ENCODE results near the gene POU3F1.
A peak's percentile ranks its signal among the peaks of the same experiment; 100 is the strongest.

The POU3F1 gene

DNA sequence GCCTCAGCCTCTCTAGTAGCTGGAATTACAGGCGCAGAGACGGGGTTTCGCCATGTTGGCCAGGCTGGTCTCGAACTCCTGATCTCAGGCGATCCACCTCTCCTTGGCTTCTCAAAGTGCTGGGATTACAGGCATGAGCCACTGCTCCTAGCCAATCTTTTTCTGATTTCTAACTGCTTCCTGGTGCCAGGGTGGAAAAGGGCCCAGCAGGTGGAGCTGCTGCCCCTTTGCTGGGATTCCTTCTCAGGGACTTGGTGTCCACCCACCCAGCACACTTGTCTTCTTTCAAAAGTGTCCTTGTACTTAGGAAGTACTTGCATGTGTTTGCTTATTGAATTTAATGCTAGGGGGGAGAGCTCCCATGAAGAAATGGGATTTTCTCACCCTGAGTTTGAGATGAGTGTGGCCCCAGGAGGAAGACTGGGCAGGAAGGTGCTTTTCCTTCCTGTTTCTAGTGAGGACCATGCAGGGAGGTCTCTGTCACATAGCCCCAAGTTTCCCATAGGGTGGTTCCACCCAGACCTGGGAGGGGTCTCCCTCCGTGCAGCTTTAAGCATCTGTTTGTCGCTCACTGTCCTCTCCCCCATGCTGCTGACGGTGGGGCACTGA, 19.9 kb downstream of the POU3F1 start:
- FAIRE-seq, result peak; percentile 44

DNA sequence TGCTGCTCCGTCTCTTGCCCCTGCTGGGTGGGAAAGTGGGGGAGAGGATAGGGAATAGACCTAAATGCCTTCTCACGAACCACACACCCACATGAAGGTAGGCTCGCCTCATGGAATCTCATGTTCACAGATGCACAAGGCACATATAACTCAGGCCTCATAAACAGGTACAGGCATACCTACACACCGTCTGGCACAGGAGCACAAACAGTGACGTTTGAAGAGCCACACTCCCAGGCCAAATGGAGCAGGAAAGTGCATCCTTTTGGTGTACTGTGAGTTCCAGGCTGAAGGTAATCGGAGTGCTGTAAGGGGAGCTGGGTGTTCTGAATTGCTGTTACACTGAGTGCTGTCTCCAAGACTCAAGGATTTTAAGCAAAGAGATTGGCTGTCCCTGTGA, 20.9 kb downstream of the POU3F1 start:
- no peak for FAIRE-seq

DNA sequence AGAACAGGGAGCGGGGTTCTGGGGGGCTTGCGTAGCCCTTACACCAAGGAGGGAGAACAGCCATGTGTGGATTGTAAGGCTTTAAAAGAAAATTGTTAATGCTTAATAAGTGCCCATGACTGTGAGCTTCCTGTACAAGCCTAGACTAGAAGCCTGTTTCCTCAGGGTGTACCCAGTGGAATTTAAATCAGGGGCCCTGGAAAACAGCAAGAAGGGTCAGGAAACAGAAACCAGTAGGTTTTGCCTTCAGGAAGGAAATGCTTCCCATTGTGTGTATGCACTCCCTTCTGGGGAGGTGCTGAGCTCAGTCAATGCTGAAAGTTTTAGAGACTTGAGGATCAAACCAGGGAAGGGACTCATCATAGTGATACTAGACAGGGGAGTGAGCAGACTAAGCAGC, 21.4 kb downstream of the POU3F1 start:
- FAIRE-seq, result no peak

DNA sequence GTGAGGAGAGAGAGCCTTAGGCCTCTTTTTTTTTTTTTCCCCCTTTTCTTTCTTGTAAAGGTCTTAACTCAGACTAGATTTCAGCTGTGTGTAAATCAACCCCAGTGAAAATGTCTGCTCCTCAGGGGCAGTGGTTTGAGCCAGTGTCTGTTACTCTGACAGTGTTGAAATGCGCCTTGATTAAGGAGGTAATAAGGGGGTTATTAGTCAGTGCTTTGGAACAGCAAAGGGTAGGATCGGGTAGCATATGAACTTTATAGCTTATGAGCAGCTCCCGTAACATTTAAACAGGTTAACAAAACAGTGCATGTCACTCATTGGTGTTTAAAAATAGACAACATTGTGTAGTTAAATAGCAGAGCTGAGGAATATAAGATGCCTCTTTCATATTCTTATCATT, 23.8 kb downstream of the POU3F1 start:
- FAIRE-seq, result no peak

DNA sequence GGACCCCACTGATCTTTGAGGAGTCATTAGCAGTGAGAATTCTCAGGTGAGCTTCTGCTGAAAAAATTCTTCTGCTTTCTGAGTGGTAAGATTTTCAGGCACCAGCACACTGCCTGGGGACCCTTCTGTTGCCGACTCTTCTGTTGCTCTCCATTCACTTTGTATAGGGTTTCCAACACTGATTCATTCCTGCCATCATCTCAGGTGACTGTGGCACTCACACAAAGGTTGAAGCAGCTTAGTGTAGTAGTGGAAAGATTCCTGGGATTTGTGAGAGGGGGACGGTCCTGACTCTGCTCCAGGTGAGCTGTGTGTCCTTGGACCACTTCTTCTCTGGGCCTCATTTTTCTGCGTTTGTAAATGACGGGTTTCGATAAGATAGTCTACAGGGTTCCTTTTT, 24.6 kb downstream of the POU3F1 start:
- FAIRE-seq, result no peak

DNA sequence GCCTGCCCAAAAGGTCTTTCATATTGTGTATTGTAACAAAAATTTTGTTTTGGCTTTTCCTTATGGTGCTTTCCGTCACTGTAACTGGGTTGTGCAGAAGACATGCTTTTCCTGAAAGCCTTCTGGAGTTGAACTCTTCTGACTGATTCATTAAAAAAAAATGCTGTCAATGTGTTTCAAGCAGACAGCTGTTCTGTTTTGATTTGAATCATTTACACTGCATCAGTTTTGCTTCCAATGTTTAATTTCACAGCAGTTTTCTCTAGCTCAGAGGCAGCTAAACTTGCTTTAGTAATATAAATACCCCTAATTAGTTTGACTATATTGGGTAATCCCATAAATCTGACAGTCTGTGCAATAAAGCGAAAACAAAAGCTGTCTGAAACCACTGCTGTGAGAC, 26.2 kb downstream of the POU3F1 start:
- no peak for FAIRE-seq

DNA sequence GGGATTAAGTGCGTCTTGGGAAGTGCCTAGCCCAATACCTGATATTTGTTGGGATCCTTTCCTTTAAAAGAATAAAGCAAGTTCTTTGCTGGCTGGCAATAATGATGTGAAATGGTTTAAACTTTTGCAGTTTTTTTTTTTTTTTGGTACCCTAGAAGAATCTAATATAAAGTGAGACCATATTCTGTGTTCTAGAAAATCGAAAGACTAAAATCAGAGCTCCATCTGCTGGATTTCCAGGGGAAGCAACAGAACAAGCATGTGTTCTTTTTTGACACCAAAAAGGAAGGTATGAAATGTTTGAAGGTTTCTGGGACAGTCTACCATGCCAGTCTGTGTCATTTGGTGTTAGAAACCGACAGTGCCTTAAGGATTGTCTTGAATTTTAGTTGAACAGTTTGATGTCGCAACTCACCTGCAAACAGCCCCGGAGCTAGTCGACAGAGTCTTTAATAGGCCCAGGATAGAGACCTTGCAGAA, 27.7 kb downstream of the POU3F1 start:
- peak; percentile 88 for FAIRE-seq

DNA sequence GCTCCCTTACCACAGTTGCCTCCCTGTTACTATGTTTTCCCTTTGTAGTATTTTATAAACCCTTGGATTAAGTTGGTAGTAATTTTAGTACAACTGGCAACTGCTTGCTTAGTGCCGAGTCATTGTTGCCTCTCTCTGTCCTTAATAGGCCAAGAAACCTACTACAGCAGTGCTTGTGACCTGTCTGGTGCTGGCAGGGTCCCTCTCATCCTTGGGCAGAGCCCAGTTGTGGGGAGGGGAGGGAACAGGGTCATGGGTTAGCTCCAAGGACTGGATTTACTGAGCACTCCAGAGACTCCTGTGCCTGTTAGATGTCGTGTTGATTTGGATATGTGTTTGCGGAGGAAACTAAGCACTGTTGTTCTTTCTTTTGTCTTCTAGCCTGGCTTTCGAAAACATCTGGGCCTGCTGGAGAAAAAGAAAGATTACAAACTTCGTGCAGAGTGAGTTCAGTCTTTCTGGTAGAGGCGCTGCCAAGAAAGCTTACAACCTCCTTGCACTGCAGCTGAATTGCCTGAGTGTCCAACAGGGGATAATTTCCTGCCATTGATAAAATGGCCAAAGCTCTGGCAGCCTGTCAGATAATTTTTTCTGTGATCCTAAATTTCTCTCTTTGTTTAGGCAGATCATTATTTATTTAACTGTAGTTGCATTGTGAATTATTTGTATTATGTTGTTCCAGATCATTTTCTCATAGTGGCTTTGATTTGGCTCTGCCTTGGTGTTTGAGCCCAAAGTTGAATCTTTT, 30.4 kb downstream of the POU3F1 start:
- FAIRE-seq, result no peak

DNA sequence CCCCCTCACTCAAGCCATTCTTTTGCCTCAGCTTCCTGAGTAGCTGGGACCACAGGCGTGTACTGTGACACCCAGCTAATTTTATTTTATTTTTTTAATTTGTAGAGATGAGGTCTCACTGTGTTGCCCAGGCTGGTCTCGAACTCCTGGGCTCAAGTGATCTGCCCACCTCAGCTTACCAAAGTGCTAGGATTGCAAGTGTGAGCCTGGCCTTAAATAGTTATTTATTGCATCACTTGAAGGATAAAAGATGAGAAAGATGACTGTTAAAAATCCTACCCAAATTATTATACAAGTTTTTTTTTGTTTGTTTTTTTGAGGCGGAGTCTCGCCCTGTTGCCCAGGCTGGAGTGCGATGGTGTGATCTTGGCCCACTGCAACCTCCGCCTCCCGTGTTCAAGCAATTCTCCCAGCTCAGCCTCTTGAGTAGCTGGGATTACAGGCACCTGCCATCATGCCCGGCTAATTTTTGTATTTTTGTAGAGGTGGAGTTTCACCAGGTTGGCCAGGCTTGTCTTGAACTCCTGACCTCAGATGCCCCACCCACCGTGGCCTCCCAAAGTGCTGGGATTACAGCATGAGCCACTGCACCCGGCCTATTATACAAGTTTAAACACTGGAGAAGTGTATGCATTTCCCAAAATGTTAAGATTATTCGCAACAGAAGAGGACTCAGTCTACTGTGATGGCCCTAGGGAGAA, 31.7 kb downstream of the POU3F1 start:
- no peak for FAIRE-seq

DNA sequence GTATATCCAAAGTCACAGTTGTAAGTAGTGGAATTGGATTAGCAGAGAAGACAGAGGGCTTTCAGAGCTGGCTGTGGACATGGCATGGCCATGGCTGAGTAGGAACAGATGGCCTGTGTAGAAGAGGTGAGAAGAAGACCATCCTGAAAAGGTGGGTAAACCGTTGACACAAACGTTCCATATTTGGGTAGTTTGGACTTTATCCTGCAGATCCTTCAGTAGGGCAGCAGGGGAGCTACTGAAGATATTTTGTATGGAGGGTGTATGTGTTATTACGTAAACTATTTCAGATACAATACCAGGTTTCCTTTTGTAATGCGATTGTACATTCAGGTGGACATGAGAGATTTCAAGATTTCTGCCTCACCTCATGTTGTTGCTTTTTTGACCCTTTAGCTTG, 32.4 kb downstream of the POU3F1 start:
- FAIRE-seq, result no peak

DNA sequence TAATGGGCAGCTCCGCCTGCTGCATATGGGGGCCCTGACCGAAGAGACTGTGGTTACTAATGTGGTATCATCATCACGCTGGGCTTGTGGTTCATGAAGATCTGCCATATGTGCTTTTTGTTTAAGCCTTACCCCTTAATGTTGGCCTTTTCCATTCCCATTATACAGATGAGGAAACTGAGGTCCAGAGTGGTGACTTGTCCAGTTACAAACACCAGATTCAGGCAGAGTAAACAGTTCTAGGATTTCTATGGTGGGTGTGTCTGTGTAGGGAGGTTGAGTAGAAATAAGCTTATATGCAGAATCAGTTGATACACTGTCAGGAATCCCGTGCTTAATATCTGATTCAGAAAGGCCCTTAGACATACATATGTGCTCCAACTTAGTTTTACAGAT, 33.4 kb downstream of the POU3F1 start:
- FAIRE-seq, result no peak

DNA sequence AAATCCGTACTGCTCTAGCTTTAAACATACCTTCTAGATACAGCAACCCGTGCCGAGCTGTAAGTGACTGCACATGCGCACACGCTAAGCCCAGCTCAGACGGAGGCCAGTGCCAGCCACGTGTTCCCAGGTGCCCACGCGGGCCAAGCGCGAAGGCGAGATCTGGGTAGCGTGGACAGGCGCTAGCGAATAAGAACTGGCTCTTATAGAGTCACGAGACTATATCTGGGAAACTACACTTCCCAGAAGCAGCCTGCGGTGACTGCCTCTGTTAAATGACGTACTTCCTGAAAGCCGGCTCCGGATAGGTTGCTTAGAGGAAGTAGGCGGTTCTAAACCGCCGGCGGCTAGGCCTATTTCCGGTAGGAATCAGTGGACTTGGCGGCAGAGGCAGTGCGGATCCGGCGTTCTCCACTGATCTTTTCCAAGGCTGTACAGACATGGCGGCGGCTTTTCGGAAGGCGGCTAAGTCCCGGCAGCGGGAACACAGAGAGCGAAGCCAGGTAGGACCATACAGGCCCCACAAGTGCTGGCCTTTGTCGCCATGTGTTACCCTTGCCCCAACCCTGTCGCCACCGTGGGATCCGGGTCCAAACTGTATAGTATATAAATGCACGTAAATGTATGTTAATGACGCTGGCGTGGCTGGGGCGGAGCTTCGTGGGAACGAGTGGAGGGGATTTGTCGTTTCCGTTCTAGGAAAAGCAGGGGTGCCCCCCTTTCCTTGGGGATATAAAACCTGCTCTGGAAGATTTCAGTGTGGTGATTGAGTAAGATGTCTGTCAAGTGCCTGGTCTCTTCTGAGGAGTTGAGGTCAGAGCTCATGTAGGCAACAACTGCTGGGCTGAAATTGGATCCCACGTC, 34.0 kb downstream of the POU3F1 start, which contains the start of gene UTP11:
Gene UTP11, plus strand, starts transcription at position 372 of the 864 bp plus-strand sequence. Its CDS starts 69 bp downstream, at position 441.
- peak; percentile 99 for FAIRE-seq

DNA sequence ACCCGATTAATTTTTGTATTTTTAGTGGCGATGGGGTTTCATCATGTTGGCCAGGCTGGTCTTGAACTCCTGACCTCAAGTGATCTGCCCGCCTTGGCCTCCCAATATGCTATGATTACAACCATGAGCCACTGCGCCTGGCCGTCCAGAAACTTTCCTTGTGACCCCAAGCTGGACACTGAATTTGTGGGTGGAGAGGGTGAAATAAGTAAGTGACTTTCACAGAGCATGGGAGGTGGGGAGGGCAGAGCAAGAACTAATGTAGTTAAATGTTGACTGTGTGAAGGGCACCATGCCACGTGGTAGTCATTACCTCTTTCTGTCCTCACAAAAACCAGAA, 36.8 kb downstream of the POU3F1 start:
- no peak for FAIRE-seq

DNA sequence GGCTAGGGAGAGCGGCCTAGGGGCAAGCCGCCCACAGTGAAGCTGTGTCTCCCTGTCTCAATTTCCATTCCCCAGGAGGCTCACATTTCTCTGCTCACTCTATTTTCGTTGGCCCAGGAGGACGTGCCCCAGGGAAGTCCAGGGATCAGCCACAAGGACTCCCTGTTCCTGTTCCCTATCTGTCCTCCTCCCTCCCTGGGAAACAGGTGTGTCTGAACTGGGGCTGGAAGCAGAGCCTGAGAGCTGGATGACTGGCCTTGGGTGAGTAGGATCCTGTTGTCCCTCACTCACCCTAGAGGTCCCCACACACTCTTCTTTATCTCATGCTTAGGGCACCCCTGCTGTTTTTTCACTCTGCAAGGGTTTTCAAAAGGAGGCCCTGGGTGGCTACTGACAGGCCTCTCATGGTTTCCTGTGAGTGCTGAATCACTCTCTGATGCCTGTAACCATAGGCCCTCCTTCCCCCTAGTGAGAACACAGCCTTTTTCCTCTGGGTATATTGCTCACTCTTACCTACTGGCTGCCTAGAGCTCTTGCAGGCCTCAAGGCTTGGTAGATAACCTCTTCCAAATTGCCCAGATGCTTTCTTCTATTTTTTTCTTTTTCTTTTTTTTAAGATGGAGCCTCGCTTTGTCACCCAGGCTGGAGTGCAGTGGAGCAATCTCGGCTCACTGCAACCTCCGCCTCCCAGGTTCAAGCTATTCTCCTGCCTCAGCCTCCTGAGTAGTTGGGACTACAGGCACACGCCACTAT, 37.3 kb downstream of the POU3F1 start:
- FAIRE-seq, result no peak

DNA sequence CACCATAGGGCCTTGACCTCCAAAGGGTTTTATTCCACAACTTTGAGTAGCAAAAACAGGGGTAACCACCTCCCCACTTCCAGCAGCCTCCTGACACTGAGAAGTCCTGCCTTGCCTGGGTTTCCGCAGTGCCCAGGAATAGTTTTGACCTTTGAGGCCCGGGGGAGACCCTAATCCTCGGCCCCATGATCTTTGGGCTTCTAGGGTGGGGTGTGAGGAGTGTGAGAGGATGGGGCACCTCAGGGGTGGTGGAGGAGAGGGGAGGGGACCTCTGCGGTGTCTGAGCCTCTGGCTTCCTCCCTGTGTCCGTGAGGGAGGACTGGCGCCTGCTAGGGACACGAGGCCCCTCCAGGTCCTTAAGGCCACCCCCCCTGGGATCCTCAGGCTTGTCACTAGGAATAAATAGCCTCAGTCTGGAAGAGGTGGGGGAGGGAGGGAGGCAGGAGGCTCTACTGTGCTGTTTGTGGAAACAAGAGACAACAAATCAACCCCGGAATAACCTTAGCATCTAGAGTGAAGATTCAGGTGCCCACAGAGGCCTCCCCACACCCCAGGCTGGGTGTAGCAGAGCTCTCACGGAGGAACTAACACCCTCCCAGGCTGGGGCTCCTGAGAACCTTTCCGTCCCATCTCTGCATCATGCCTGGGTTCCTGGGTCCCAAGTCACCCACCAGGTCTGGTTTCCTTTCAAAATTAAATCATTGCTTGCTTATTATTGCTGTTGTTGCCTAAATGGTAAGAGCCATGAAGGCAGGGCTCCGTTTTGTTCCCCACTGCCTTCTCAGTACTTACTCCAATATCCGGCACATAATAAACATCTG, 40.4 kb downstream of the POU3F1 start:
- no peak for FAIRE-seq

DNA sequence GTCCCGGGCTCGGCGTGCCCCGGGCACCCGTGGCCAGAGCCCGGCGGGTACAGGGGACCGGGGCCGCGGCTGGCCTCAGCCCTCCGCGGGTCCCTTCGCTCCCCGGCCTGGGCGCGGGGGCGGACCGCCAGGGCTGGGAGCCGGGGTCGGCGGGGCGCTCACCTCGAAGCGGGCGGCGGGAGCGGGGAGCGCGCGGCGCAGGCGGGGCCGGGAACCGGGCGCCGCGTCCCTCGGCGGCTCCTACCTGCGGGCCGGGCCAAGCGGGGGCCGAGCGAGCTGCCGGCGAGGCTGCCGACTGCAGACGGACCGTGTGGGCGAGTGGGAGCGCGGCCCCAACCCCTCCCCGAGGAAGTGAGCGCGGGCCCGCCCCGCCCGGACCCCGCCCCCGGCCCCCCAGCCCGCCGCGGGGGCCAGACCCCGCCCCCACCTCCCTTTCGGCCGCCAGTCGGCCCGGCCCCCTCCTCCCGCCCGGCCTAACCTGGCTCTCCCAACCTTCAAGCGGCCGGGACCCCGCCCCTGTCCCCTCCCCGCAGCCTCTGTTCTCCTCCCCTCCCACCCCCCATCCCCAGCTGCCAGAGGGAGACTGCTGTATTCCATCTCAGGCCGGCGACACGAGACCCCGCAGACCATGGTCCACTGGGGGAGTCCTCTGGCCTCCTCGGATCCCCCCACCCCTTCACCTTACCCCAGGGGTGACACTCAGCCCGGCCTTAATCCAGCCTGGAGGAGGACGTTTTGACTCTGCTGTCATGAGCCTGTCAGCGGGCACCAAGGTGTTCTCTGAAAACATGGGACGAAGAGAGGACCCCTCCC, 41.2 kb downstream of the POU3F1 start, which contains the start of gene FHL3:
Gene FHL3, minus strand, starts transcription at position 320 of the 813 bp plus-strand sequence. CDS start 6,102 bp downstream, outside the sequence.
- FAIRE-seq, result no peak

DNA sequence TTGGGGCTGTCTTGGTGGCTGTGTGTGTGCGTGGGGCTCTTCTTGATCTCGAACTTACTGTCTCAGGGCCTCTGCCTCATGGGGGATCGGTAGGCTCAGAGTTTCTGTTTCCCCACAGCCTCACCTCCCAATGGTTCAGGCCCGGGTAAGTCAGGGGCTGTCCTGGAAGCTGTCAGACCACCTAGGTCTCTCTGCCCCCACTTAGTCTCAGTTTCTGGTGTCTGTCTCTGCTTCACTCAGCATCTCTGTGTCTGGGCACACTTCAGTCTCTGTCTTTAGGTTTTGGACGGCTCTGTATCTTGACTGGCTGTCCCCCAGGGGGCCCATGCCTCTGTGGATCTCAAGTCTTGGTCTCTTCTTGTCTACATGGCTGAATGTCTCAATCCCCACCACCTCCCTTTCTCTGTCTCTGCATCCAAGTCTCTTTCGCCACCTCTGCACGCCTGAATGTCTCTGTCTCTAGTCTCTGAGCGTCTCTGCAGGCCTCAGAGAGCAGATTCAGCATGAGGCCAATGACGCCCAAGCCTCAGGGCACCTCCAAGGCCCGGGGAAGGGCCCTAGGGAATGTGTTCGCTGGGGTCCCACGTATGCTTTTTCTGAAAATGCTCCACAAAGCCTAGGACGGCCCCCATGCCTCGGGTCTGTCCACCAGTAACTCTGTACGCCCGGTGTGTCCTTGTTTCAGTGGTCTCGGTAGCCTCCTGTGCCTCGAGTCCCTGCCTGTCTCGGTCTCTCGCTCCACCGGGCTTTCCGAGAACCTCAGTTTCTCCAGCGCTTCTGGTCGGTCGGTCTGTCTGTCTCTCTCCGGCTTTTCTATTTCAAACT, 42.1 kb downstream of the POU3F1 start:
- no peak for FAIRE-seq

DNA sequence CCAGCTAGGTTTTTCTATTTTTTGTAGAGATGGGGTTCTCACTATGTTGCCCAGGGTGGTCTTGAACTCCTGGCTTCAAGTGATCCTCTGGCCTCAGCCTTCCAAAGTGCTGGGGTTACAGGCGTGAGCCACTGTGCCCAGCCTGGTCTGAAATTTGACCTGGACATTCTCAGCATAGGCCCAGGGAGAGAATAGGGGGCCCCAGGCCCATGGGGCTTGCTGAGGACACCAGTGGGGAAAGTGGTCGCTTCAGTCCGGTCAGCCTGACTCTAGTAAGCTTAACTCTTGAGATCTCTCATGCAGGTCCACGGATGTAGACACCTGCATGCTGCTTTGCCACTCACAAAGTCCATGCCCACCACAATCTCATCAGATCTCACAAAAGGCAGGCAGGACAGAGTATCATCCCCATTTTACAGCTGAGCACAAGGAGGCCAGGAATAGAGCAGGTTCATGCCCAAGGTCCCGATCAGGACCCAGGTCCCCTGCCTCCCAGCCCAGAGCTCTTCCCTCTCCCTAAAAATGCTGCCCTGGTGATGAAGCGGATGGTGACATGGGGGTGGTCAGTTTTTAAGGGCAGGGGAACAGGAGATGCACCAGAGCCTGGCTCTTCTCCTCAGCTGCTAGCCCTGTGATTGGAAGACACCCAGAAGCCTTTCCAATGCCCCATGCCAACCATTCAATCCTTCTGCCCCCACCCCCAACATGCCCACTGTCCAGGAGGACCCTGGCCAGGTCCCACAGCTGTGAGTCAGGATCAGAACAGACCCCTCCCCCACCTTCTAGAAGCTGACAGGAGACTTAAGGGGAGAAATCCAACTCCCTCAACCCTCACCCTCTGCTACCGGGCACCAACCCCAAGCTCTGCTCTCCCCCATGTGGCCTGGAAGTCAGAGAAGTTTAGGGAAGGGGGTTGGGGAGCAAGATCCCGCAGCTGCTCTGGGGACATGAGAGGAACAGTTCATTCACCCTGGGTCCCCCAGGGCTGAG, 43.0 kb downstream of the POU3F1 start:
- FAIRE-seq, result no peak
